Activated CD8-positive, alpha-beta memory T cell treated with anti-CD3 and anti-CD28 coated beads for 24 hours (primary cell): ENCODE measurements around the gene SKOR2.
"Not testable (repeated sequence)": the region's sequence is repeated elsewhere in the genome, so short reads cannot be mapped to it uniquely, and the experiment has no call there.

Experiments used
- DNase-seq: peaks from one replicate; pipeline ENCODE4 v3.0.0-alpha.2; 2020

SKOR2 gene

DNA sequence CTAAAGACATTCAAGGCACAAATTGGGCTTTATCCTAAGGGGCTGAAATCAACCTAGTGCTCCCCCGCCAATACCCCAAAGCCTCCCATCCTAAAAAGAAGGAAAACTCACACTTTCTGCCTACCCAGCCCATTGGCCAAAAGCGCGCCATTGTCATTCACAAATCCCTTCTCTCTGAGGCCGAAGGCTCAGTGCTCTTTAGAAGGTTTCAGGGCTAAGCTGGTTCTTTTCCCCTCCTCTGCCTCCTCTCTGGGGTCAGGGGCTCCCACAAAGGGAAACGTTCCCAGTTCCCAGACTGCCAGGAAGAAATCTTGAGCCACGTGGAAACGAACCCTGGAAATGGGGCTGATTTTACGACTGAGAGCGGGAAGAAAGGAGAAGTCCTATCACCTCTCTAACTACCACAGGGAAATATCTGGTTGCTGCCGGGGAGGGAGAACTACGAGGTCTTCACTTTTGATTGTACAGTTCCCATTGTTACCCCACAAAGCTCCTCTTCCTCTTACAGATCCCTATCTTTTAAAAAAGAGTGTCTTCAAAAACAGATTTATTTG, 1.7 kb upstream of the SKOR2 start:
- no peak for DNase-seq

DNA sequence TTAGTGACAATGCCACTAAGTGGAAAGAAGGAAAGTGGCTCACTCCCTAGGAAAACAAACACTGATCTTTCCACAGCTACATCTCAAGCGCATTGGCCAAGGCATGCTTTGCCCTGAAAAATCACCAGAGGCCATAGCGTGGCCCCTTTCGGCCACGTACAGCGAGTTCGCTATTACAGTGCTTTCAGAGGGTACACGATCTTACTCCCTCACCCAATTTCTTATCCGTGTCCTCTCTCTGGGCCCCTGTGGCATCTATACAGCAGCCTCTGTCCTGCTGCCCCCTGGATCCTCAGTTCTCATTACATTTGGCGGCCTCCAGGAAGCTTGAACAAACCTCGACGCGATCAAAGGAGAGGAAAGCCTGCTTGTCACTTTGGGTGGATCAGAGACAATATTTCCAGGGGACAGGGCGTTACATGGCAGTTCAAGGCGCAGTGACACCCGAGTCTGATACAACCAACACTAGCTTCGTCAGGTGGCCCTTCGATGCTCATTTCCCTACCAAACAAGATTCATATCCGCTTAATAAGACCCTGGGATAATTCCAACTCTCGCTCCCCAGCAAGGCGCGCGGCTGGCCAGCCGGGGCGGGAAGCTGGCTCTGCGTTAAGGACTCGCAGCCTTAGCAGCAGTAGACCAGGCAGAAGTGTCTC, 941 bp downstream of the SKOR2 start:
- DNase-seq: no peak

DNA sequence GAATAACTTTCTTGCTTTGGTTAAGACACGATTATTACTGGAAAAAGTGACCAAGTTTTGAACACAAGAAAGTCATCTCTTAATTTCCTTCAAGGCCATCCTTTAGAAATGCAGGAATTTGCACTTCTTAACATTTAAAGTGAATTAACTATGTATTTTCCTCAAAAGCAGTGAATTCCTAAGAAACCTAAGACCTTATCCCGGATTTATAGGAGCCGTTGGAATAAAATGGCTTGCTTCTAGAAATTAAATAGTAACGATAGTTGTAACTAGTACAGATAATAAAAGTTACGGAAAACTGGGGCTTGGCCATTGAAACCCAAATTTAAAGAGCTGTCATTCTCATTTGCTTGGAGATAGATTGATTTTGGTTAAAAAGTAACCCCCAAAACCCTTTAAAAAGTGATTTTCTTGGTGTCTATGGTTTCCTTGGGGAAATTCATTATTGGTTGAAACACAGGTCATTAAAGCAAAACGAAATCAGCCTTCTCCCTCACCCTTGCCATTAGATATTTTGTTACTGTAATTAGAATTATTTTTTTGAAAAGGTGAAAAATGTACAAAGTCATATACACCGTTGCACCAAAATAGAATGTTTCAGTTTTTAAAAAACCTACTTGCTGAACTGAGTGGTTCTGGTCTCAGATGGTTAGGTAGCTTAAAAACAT, 2.0 kb downstream of the SKOR2 start:
- no peak for DNase-seq

DNA sequence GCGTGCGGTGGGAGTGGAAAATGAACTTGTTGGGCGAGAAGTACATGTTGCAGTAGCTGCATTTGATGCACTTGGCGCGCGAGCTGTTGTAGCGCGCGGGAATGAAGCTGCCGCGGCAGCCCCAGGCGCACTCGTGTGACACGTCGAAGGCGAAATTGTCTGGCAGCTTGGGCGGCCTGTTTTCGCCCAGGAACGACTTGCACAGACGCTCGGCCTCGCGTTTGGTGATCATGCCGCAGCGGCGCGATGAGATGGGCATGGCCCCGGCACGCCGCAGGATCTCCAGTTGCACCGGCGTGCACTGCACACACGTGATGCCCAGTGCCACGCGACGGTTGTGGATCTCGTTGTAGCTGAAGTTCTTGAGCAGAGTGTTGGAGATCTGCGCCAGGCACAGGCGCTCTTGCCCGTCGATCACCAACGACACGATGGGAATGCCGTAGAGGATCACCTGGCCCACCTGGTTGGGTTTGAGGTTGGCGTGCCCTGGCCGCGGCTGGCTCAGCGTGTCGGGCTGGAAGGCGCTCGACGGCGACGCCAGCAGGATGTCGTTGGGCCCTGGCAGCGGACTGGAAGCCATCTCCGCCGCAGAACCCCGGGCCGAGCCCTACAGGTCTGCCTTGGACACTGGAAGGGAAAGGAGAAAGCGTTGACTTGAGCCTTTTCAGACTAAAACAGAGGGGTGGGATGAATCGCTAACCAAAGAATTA, 2.7 kb downstream of the SKOR2 start:
- no peak for DNase-seq

DNA sequence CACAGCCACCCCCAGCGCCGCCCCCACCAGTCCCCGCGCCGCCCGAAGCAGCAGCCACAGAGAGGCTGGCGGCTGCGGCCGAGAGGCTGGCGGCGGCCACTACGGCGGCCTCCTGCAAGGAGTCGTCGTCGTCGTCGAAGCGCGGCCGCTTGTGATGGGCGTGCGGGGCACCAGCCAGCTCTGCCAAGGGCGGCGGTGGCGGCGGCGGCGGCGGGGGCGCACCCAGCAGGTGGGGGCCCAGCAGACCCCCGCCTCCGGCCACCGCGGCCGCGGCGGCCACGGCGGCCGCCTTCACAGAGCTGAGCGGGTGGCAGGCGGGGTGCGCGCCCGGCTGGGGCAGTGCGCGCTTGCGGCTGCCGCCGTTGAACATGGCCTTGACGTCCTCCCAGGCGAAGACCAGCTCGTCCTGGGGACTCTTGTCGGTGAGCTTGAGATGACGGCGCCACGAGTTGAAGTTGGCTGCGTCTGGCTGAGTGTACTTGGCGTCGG, 3.3 kb downstream of the SKOR2 start:
- DNase-seq: no peak

DNA sequence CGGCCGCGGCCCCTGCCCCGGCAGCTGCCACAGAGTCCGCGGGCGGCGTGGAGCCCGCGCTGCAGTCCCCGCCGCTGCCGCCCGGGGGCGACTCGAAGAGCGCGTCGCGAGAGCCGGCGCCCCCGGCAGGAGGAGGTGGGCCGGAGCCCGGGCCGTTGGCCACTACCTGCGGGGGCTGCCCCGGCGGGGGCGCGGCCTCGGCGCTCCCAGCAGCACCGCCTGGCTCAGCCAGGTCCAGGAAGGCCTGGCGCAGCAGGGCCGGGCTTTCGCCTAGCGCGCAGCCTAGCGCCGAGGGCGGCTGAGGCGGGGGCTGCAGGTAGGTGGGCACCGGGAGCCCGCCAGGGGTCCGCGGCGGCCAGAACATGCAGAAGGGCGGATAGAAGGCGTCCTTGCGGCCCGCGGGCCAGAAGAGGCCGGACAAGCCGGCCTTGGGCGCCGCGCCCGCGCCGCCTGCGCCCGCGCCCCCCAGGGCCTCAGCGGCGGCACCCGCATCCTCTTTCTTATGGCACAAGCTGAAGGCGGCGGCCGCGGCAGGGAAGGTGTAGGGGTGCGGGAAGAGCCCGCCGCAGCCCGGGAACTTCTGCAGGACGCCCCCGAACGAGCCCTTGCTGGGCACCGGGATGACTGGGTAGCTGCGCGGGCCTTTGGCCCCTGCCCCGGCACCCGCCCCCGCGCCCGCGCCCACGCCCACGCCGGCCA, 3.9 kb downstream of the SKOR2 start:
- DNase-seq: no peak

DNA sequence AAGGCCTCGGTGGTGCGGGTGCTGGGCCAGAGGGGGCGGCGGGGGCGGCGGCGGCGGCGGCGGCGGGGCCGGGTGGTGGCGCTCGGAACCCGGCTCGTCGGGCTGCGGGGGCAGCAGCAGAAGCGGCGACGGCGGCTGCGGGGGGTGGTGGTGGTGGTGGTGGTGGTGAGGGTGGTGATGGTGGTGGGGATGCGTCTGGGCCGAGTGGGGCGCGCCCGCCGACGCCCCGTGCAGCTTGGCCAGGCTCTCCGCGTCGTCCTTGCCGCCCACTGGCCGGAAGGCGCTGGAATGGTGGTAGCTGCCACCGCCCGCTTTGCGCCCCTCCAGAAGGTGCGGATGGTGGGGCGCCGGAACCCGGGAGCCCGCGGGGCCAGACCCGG, 4.4 kb downstream of the SKOR2 start:
- DNase-seq: no peak

DNA sequence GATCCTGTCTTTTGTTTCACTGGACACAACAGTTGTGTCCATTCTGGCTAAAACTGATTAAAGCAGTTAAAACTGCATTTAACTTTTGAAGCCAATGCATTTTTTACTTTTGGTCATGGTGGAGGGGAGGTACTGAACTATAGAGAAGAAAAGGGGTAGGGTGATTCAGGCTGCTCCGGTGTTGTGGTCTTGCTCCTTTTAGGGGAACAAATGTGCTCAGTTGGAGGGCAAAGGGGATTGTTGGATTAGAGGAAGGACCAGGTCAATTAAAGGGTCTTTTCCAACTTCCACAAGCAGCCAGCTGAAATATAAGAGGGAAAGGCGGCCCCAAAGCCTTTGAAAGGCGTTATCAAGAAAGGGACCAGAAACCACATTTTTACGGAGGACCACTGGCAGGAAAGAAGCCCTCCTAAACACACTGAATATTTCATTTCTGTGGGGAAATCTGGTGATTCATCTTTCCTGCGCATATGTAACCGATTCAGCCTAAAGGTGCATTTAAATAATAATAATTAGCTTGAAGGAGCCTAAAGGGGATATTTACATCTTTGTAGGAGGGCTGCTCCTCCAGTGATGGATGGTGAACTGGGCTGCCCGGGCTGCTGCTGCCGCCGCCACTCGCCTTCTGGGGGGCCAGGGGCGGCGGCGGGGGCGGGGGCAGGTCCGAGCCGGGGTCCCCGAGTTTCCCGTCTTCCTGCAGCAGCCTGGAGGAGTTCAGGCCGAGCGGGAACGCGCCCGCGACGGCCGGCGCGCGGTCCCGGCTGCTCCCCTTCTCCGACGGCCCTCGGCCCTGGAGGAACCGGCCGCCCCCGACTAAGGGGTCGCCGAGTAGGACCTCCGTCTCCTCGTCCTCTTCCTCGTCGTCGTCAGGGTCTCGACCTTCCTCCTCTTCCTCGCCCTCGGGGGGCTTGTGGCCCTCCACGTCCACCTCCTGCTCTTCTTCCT, 5.2 kb downstream of the SKOR2 start:
- DNase-seq: no peak

DNA sequence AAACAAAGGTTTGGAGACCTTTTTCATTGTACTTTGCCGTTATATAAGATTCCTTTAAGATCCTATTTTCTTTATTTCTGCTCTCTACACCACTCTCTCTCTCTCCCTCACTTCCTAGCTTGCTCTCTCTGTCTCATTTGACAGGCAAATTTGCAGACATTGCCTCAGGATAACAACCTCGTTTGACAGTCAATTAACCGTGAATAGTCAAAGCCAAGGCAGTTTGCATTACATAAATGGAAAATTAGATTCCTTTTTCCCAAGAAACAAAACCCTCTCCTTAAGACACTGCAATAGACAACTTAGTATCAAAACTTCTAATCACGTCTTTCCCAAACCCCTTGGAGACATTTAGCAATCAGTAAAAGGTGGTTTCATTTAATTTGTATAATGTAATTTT, 7.4 kb downstream of the SKOR2 start:
- DNase-seq: no peak

DNA sequence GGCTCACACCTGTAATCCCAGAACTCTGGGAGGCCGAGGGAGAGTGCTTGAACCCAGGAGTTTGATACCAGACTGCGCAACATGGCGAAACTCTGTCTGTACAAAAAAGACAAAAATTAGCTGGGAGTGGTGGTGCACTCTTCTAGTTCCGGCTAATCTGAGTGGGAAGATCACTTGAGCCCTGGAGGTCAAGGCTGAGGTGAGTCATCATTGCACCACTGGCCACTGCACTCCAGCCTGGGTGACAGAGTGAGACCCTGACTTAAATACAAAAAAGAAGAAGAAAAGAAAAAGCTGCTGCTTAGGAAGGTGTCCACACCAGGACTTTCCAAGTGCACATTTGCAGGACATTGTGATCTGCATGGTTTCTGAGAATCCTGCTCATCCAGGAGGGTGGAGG, 16.4 kb downstream of the SKOR2 start:
- DNase-seq: no peak

DNA sequence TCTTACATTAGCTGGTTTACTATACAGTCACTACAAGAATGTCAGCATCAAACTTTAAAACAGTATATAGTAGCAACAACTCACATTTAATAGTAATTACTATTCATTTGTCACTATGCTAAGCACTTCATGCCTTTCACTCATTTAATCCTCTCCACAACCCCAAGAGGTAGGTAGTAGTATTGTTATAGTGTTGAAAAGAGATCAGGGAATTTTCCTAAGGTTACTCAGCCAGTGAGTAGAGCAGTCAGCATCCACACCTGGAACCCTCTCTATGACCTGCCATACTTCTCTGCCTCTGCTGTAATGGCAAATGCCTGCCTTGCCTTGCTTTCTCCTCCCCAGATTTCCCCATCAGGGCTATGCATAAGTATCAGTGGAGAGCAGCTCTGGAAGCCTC, 24.8 kb downstream of the SKOR2 start:
- DNase-seq: no peak

DNA sequence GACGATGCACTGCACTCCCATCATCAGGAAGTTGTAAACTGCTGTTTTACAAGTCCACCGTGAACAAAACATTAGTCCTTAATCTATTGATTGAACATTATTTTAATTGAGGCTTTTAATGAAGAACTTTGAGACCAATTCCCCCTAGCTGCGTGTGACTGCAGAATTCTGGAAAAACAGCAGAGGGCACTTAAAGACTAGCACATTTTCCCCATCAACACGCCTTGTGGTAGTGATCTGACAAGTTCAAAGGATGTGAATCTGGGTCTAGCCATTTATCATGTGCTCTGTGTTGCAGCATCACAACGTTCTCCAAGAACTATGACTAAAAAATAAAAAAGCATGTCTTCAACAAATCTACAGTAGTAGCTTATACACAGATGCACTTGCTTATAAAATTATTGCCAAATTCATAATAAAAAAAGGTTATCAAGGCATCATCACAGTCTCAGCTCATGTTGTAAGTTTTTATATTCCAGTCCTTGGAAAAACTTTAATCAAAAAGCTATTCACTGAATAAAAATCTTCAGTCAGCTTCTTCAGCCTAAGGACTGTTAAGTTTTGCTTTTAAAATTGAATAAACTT, 35.8 kb downstream of the SKOR2 start:
- DNase-seq: no peak

DNA sequence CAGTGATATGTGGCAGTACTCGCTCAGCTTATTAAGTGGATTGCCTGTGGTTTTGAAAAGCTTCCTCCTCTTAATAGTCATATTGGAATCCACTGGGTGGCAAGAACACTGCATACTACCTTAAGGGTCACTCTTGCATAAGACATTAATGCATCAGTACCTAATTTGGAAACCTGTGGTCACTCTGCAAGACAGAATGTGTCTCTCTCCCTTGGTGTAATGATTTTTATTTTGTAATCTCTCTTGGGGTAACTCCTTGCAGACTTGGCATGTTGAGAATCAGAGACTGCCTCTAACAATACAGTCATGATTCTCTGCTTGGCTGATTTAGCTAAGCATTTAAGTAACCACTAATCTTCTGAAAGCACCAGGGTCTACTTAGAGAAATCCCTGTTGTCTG, 42.3 kb downstream of the SKOR2 start:
- no peak for DNase-seq

DNA sequence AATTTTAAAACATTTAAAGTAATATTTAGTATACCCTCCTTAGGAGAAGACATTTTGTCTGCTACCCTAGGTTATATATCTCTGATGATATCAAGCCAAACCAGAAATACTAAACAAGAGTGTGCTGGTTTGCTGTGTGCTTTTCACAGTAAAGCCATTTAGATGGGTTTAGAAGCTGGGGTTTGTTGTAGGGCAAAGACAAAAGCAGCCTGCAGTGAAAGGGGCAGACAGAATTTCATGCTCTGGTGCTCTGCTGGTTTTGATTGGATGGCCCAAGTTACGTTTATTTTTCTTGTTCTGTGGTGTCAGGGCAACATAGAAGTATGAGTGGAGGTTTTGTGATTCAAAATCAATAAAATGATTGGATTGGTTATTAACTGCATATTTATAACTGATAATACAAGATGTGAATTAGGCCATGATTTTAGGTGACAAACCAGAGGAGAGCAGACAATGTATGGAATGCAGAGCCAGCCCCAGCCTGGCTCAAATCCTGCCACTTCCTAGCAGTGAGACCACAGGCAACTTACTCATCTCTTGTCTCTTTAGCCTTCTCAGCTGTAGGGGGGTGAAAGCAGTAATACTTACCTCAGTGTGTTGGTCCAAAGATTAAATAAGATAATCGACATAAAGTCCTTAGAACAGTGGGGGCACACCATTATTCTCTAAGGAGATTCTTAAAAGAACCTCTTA, 44.4 kb downstream of the SKOR2 start:
- no peak for DNase-seq

DNA sequence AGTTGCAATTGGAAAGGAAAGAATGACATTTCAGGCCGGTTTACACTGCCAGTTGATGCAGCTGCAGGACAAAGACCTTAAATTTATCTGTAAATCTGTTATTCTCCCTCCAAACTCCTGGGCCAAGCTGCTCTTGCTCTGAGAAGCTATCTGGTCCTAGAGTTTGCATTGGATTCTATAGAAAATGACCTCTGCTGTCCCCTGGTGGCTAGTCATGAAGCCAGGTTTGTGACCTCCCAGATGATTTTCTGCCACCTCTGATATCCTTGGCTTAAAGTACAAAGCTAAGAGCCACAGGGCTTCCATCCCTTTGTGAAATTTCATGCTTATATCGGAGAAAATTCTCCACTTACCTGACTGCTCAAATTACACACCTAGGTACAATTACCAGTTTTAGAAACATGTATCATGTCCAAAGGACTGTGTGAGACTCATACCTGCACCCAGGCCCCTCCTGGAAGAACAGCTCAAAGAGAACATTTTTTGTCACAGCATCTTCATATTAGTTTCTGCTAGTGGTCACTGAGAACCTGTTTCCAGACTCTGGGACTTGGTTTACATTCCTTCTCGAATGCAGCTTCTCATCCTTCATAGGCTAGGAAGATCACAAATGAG, 46.4 kb downstream of the SKOR2 start:
- DNase-seq: peak; percentile 59

DNA sequence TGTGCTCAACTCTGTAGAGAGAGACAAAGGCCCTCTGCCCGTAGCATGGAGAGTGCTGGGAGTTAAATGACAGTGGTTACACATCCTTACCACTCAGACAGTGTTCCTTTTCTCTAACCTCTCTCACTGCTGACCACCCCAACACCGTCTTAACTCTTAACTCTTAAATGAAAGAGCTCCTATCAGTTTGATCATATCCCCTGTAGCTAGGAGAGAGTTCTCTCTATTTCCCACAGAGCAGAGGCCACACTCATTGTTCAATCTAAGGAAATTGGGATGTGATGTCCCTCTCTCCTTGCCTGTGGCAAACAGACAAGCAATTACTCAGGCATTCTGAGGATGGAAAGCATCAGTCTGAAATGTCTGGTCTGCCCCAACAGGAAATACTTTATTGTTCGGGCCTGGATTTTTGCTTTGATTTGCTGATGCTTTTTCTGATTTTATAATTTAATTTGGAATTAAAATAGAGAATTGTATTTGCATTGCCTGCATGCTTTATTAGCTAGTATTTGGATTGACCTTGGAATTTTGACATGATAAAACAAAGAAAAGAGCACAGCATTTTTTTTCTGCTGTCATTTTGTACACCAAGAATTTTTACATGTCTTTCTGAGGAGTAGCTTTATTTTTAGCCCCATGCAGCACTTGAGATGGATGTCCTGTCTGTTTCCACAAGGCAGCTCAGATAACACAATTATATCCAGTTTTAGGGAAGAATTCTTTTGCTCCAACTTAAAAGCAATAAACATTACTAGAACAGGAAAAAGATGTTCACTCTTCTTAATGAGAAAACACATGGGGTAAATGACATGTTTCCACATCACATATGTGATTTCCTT, 47.6 kb downstream of the SKOR2 start:
- DNase-seq: no peak

DNA sequence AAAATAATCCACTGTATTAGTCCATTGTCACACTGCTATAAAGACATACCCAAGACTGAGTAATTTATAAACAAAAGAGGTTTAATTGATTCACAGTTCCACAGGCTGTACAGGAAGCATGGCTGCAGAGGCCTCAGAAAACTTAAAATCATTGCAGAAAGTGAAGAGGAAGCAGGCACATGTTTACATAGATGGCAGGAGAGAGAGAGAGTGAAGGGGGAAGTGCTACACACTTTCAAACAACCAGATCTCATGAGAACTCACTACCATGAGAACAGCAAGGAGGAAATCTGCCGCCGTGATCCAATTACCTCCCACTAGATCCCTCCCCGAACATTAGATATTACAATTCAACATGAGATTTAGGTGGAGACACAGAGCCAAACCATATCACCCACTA, 55.5 kb downstream of the SKOR2 start:
- DNase-seq: not testable (repeated sequence)

DNA sequence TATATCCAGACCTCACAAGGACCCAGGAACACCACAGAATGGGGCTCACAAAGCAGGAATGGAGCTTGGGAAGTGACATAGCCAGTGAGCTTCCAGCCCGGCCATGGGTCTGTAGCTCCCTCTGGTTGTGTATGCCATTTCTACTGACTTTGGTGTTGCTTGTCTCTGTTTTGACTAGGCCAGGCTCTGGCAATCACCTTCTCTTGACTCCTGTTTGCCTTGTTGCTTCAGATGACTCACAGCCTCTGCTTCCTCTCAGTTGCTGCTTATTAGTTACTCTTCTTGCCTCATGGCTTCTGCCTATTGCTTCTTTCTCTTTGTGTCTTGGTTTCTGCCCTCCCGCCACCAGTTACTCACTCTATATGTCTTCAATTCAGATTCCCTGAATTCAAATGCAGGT, 59.5 kb downstream of the SKOR2 start:
- no peak for DNase-seq

DNA sequence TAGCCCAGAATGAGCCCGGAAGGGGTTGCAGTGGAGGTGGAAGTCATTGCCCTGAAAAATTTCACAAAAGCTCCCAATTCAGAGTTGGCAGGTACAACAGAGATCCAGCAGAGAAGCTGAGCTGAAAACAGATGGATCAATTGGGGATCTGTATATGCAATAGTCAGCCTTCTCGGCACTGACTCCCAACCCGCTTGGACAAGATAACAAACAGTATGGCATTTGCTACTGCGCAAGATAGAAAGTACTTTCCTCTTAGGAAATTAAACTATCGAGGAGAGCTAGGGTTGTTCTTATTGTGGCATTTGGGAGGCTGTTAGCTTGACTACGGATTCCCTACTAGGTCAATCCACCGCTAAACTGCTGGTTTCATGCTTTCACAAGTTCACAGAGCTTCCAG, 63.7 kb downstream of the SKOR2 start:
- DNase-seq: no peak
